Transverse colon (tissue), 4 donors: ENCODE data around the gene TMEM174. TPM values are rescaled to one million over a fixed set of nuclear protein-coding genes. Genes with fewer than 3 reads are reported as not detected.

Source experiments
- DNase-seq: peaks from one replicate; pipeline ENCODE4 v3.0.0-alpha.2; 2019
- H3K27ac ChIP-seq, 4 donors: fragments of 200-600 bp; sonication (generic); 2 replicates each; pipeline ENCODE4 v1.5.1; 2016 to 2018; ENCODE audit warnings: inconsistent platforms in 4 of 4
- H3K27me3 ChIP-seq: fragments of 200-600 bp; sonication (generic); 2 replicates; pipeline ENCODE4 v1.5.1; 2017; ENCODE audit warnings: inconsistent platforms
- H3K36me3 ChIP-seq, 4 donors: fragments of 200-600 bp; sonication (generic); 2 replicates each; pipeline ENCODE4 v1.5.1; 2017 to 2019; ENCODE audit warnings: inconsistent platforms in 4 of 4
- H3K4me1 ChIP-seq, 4 donors: fragments of 200-600 bp; sonication (generic); 2 replicates each; pipeline ENCODE4 v1.5.1; 2017 to 2020; ENCODE audit warnings: inconsistent platforms in 4 of 4
- H3K4me3 ChIP-seq, 4 donors: fragments of 200-600 bp; sonication (generic); 1 replicate in 1 of 4; 2 replicates in 3 of 4; pipeline versions ENCODE4 v1.5.1 to v1.6.1; 2017 to 2019; ENCODE audit warnings: inconsistent platforms in 4 of 4
- H3K9me3 ChIP-seq, 2 donors: fragments of 200-600 bp; sonication (generic); 2 replicates each; pipeline ENCODE4 v1.5.1; 2017 to 2019; ENCODE audit warnings: inconsistent platforms in 2 of 2
- CTCF ChIP-seq, 5 experiments: fragments of 200-600 bp in 3 of 5; fragments of 450-650 bp in 2 of 5; sonication (generic) in 3 of 5; IDR thresholded peaks; 1 replicate in 2 of 5; 2 replicates in 3 of 5; pipeline ENCODE4 v1.5.1; 2016 to 2017; ENCODE audit warnings: antibody characterized with exemption in 5 of 5, inconsistent platforms in 3 of 5, mild to moderate bottlenecking in 2 of 5, moderate library complexity in 1 of 5
- EP300 ChIP-seq: sonication (generic); formaldehyde crosslinking; IDR thresholded peaks from one replicate; pipeline ENCODE4 v1.6.1; 2017; ENCODE audit warnings: antibody characterized with exemption, low read depth
- POLR2A ChIP-seq: fragments of 450-650 bp; IDR thresholded peaks from one replicate; pipeline ENCODE4 v1.6.1; 2016; ENCODE audit warnings: antibody characterized with exemption, mild to moderate bottlenecking, moderate library complexity
- POLR2AphosphoS5 ChIP-seq, 3 donors: sonication (generic); formaldehyde crosslinking; IDR thresholded peaks; one replicate each; pipeline ENCODE4 v1.6.1; 2016; ENCODE audit warnings: antibody characterized with exemption in 3 of 3
- WGBS, 2 donors: methylation state at CpG; one replicate each; pipeline ENCODE4 v1.1.5; 2018; ENCODE audit warnings: low coverage in 1 of 2; 5-methylcytosine and 5-hydroxymethylcytosine counted together
- in situ Hi-C, 4 donors: fragments of 200-750 bp; cut with MboI; loops; one replicate each; pipeline versions ENCODE4 v1.15.0 to v1.15.1; 2017; ENCODE audit warnings: low sequenced_read_pairs in 3 of 4, low pct_ligation_motif_present in 1 of 4, low pct_unique_long_range_greater_than_20kb in 1 of 4
- intact Hi-C: fragments of 100-400 bp; cut with DNase I; formaldehyde crosslinking; loops from one replicate; pipeline ENCODE4 v1.15.1; 2023; ENCODE audit warnings: low total_unique reads
- total RNA-seq, 4 donors: library from RNA; depleted of rRNA; stranded (reverse); fragments of >200 nt; gene quantifications; one replicate each; pipeline ENCODE4 v1.1.0, GENCODE V29; 2016

Gene TMEM174
- total RNA-seq, 4 donors from 2014 or later: 0.64 TPM; not detected in 3

DNA sequence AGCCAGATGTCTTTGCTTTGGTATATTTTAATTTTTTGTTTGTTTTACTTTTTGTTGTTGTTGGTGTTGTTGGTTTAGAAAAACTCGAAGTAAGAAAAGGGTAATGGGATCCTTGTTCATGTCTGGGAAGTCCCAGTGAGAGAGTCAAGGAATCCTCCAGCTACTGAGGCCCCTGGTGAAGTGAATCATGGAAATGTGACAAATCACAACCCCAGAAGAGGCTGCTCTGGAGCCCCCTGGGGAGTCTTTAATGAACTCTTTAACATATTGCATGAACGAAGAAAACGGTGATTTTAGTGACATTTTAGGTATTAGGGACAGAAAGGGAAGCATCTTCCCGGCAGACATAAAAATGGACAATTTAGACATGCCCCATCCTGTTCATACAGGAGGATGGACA lies 41.3 kb downstream of the TMEM174 start:
- 53 to 71% methylated on average over 4 of the region's 4 CpGs for WGBS, 2 donors
- Histone ChIP-seq H3K27ac (no peak overlapping the region), H3K27me3 (peaks cover 76% of the 10 kb centered on the region), H3K4me3 (no peak overlapping the region), H3K9me3 (peaks cover 0 to 8% of the 10 kb centered on the region in 2 donors), H3K4me1 (peaks cover 0 to 14% (median 10%) of the 10 kb centered on the region in 4 donors), H3K36me3 (no peaks in the 10 kb centered on the region)
- intact Hi-C loops (no loop called here), in situ Hi-C loops (loop anchor here in 3 of 4 donors (10.0 to 25.0 kb wide), 2 partner anchors 223 to 230 kb away; partner anchors contain the start of gene FOXD1 (in 3 of the 3))
- no peak for TF ChIP-seq POLR2AphosphoS5 (IDR thresholded peaks at IDR 0.05)
- no peak for TF ChIP-seq POLR2A
- no peak for TF ChIP-seq CTCF (IDR thresholded peaks at IDR 0.05)
- no peak for TF ChIP-seq EP300
- DNase-seq: no peak

- 23 to 30% methylated on average over 6 of the region's 6 CpGs for WGBS, 2 donors
- DNase-seq: no peak
- peaks cover 0 to under 1% of the 10 kb centered on the region in 2 donors for H3K9me3 ChIP-seq
- intact Hi-C loops: loop anchor here (5.0 kb wide), 1 partner anchor 237 kb away; no protein-coding TSS in a partner anchor
- no peak for TF ChIP-seq CTCF (IDR thresholded peaks at IDR 0.05)
- TF ChIP-seq POLR2A: no peak
- no peak for TF ChIP-seq POLR2AphosphoS5 (IDR thresholded peaks at IDR 0.05)
- no peak for TF ChIP-seq EP300
- H3K27ac ChIP-seq: no peak overlapping the region
- peaks cover 76% of the 10 kb centered on the region for H3K27me3 ChIP-seq
- peaks cover 0 to 14% (median 10%) of the 10 kb centered on the region in 4 donors for H3K4me1 ChIP-seq
- H3K4me3 ChIP-seq: no peak overlapping the region
- in situ Hi-C loops: loop anchor here in 3 of 4 donors (10.0 to 25.0 kb wide), 2 partner anchors 222 to 230 kb away; partner anchors contain the start of gene FOXD1 (in 3 of the 3)
- no peaks in the 10 kb centered on the region for H3K36me3 ChIP-seq
Observed at GRCh38 chr5:73214996-73215395, 42.0 kb downstream of the TMEM174 start.

DNA sequence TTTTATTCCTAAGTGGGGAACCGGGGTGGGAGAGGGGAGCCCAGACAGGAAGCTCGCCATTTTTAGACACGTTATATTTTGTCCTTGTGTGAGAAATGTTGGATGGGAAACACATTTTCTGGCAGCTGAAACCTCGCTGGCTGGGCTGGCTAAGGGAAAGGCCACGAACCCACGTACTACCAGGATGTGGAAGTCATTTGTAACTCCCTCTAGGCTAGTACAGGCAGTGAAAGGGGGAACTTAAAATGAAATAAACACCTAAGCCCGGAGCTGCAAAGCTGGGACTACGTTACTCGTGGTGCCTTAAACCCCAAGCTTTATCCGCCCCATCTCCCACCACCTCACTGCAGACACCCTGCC lies 42.5 kb downstream of the TMEM174 start:
- Histone ChIP-seq H3K9me3 (no peaks in the 10 kb centered on the region), H3K27ac (peak overlapping the region in 1 of 4 donors; percentile 27), H3K4me3 (peak overlapping the region in 3 of 4 donors; percentile 16 to 54 (median 31)), H3K36me3 (no peaks in the 10 kb centered on the region), H3K4me1 (peaks cover 0 to 14% (median 10%) of the 10 kb centered on the region in 4 donors), H3K27me3 (peaks cover 79% of the 10 kb centered on the region)
- no peak for DNase-seq
- in situ Hi-C loops: loop anchor here in 3 of 4 donors (10.0 to 25.0 kb wide), 2 partner anchors 222 to 229 kb away; partner anchors contain the start of gene FOXD1 (in 3 of the 3)
- TF ChIP-seq EP300: no peak
- no peak for TF ChIP-seq POLR2AphosphoS5 (IDR thresholded peaks at IDR 0.05)
- TF ChIP-seq CTCF (IDR thresholded peaks at IDR 0.05): no peak
- no peak for TF ChIP-seq POLR2A
- intact Hi-C loops: loop anchor here (5.0 kb wide), 1 partner anchor 237 kb away; no protein-coding TSS in a partner anchor
- 10 to 14% methylated on average over 2 to 10 of the region's 10 CpGs for WGBS, 2 donors

GRCh38 chr5:73215891-73216610 lies 43.1 kb downstream of the TMEM174 start:
- Histone ChIP-seq H3K4me1 (peaks cover 0 to 14% (median 10%) of the 10 kb centered on the region in 4 donors), H3K9me3 (no peaks in the 10 kb centered on the region), H3K27ac (peak overlapping the region in 1 of 4 donors; percentile 27), H3K4me3 (peak overlapping the region in 3 of 4 donors; percentile 16 to 54 (median 31)), H3K36me3 (no peaks in the 10 kb centered on the region), H3K27me3 (peaks cover 85% of the 10 kb centered on the region)
- 2% methylated on average over 21 of the region's 67 CpGs; no CpG with 5 or more reads in 1 of the 2 donors for WGBS, 2 donors
- DNase-seq: peak; percentile 83
- intact Hi-C loops: loop anchor here (5.0 kb wide), 1 partner anchor 236 kb away; no protein-coding TSS in a partner anchor
- in situ Hi-C loops: loop anchor here in 3 of 4 donors (10.0 to 25.0 kb wide), 2 partner anchors 221 to 229 kb away; partner anchors contain the start of gene FOXD1 (in 3 of the 3)
- TF ChIP-seq EP300: no peak
- TF ChIP-seq CTCF (IDR thresholded peaks at IDR 0.05): peak; percentile 76 to 94 (median 89)
- TF ChIP-seq POLR2A: no peak
